Cortex of kidney (tissue), 1 donor: ENCODE data around the gene AOPEP.
"Not testable (repeated sequence)": the region's sequence is repeated elsewhere in the genome, so short reads cannot be mapped to it uniquely, and the experiment has no call there.

Experiments
- DNase-seq: peaks from one replicate; lab custom pipeline; 2025; lab: John Stamatoyannopoulos, UW

The AOPEP gene

DNA sequence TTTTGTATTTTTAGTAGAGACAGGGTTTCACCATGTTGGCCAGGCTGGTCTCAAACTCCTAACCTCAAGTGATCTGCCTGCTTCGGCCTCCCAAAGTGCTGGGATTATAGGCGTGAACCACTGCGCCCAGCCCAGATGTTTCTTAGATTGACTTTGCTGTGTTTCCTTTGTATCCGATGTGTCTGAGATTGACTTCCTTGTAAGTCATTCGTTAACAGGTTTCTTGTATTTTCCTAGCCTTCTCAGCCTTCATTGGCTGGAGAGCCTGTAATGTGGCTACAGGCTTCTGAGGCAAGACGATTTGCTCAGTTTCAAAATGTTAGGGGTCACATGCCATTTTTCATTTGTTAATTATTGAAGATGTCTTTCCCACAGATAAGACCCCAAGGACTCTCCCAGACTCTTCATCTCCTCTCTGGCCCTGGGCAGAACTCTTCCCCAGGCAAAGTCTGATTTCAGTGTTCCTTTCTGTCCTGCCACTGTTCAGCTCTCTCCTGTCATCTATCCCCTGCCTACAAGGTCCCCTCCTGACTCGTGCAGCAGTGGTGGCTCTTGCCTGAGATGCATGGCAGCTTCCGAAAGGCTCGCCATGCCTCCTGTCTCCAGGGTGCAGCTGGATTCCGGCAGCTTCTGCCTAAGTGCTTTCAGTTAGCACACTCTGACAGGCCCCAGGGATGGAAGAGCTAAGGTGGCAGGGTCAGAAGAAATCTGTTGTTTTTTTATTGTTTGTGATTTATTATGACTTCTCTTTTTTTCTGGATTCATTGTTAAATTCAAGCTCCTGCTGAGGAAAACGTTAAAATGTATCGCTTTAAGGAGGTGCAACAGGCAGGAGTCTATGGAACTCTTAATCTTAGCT is 206.4 kb downstream of the AOPEP start:
- DNase-seq = no peak

GRCh38 chr9:94933511-94933828 is 207.0 kb downstream of the AOPEP start:
- DNase-seq = no peak

- no peak for DNase-seq
Observed at GRCh38 chr9:94934816-94935328, 208.4 kb downstream of the AOPEP start.

GRCh38 chr9:94935396-94935795 is 208.9 kb downstream of the AOPEP start:
- DNase-seq = no peak

DNA sequence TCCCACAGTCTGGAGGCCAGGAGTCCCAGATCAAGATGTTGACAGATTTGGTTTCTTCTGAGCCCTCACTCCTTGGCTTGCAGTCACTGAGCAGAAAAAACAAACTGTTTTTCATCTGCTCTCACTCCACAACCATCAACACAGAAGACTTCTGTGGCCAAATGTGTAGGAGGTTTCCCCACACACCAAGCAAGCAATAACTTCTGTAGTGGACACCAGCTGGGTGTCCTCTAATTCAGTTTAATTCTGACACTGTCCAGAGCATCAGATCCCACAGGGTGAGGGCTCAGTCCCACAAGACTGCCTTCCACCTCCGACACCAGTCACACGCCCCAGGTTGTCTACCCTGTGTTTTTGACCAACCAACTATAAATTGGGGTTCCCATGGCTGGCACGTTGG is 209.9 kb downstream of the AOPEP start:
- no peak for DNase-seq

GRCh38 chr9:94937214-94937903 is 210.9 kb downstream of the AOPEP start:
- DNase-seq = no peak

- no peak for DNase-seq
Observed at GRCh38 chr9:94938384-94938783, 211.9 kb downstream of the AOPEP start.

GRCh38 chr9:94940296-94940695 is 213.8 kb downstream of the AOPEP start:
- DNase-seq = not testable (repeated sequence)

DNA sequence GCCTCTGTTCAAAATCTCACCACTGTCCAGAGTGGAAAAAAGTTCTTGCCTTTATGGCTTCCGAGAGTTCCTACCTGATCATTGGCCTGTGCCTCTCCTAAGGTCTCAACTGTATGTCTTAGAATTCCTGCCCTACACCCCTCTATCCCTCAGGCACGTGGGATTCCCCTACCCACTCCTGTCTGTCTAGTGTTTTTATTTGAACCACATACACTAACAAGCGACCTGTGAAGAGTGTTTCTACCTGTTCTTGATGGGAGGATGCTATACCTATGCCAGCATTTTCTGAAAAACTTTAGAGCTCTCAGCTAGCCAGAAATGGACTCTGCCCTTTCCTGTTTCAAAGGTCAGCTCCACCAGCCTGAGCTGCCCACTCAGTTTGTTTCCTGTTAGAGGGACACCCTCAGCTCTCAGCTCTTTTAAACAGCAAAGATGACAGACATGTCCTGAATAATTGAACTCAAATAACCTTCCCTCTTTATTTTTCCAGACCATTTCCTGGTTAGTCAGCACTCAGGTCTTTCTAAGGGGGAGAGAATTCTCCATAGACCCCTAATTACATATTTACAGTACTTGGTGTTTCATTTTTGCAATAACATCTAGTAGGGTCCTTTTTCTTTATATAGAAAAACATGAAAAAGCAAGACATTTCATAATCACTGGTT is 214.8 kb downstream of the AOPEP start:
- no peak for DNase-seq

DNA sequence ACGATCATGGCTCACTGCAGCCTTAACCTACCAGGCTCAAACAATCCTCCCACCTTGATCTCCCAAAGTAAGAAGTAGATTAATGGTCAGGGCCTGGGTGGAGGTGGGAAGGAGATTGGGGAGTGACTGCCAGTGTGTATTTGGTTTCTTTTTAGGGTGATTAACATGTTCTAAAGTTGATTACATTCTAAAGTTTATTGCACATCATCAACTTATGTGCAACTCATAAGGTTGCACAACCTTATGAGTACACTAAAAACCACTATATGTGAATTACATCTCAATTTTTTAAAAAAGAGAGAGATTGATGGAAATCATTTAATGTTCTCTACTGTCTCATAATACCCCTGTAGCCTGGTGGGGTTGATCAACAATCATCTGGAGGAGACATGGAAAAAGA is 218.1 kb downstream of the AOPEP start:
- no peak for DNase-seq

DNA sequence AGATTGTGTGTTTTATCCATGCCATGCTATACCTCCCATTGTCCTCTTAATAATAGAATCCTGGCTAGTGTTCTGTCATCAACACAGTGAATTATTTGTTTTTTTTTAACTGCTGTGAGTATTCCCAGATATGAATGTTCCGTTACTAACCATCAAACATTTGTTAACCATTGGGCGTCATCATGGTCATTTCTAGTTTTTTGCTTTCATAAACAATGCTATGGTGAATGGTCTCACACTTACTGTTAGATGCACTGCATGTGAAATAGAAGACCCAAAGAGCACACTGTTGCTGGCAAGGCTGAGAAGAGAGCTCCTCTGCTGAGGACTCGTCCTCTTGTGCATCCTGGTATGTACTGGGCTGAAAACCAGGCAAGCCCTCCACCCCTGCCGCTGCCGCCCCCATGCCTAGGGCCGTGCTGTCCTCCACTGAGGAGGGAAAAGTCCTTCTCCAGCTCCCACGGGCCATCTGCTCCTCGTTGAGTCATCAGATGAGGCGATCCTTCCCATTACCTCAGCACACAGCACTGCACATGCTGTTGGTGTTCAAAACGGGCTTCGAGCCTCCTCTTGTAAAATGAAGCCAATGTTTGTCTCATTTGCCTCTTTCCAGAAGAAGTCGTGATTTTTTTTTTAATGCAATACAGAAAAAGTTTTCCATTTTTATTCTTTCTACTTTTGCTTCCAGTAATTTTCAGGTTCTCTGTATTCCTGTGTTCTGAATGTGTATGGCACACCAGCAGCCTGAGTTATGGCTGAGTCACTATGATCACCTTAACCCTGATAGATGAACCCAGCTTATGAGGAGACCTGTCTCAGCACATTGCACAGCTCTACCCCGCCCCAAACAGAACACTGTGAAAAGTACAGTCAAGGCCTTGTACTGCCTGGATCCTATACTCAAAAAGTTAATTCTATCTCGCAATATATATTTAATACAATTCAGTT is 219.0 kb downstream of the AOPEP start:
- DNase-seq = no peak

GRCh38 chr9:94946256-94946655 is 219.8 kb downstream of the AOPEP start:
- no peak for DNase-seq

GRCh38 chr9:94948567-94949235 is 222.2 kb downstream of the AOPEP start:
- DNase-seq = no peak

GRCh38 chr9:94949370-94949769 is 222.9 kb downstream of the AOPEP start:
- DNase-seq = no peak

- DNase-seq = no peak
Observed at GRCh38 chr9:94950040-94950578, 223.6 kb downstream of the AOPEP start.

DNA sequence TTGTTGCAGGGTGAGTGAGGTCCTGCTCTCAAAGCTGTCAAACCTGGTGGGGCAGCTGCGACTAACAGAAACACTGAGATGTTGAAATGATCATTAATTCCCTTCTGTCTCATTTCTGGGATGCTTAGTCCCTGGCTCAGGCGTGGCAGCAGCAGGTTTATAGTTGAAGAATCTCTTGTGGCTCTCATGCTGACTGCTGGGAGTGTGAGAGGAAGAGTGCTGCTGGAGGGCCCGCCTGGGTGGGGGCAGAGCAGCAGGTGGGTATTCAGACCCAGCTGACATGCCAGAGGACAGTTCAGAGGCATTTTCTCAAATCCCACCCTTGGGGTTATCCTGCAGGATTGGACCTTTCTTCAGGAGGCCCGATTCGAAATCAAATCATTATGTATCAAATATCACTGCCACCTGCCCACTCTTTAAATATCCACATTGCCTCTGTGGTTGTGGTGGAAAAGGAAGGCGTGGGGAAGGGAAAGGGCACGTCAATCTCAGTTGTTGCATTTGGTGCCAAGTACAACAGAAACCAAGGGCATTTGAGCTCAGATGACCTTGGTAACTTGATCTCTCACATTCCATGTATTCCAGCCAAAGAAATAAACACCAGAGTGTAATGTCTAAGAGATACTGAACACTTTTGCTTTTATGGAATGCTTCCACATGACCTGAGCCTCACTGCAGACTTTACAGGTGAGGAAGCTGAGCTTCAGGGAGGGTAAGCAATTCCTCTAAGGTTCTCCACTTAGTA is 224.3 kb downstream of the AOPEP start:
- DNase-seq = no peak

GRCh38 chr9:94951324-94952135 is 225.0 kb downstream of the AOPEP start:
- DNase-seq = no peak

DNA sequence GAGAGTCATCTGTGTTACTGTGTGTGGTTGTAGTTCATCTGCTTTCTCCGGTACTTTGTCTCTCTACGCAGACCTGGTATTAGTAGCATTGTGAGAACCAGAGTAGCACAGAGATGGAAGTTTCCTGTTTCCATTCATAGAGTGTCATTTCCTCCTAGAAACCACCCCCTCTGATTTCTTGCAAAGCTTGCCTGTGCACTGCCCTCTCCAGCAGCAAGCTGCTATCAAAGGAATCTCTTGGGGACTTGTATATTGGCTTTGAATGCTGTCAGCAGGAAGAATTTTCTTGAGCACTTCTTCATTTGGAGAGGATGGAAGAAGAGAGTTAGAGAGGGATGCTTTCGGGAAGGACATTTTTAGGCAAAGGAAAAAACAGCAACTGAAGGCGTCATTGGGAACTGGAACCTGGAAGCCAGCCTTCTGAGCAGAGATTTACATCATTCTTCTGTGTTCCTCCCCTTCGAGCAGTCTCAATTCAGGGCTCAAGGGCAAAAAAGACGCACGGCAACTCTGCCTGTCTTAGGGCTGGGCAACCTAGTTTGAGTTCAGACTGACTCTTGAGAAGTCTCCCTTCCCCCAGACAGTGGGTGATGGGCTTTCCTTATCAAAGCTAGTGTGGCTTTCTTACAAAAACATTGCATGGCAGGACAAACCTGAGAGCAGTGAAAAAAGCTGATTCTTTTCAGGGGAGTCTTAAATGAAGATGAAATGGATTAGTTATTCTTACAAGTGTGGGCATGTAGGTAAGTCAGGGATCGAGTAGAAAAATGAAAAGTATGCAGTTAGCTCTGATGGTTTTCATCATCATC is 226.3 kb downstream of the AOPEP start:
- no peak for DNase-seq
